Spinal cord (tissue), 10 donors: Measurements from ENCODE around the gene ZNF507. TPM values are rescaled to one million over a fixed set of nuclear protein-coding genes. Genes with fewer than 3 reads are reported as not detected.
"Not testable (repeated sequence)": the region's sequence is repeated elsewhere in the genome, so short reads cannot be mapped to it uniquely, and the experiment has no call there.

ENCODE experiments used
- DNase-seq, 6 donors: peaks; one replicate each; pipeline versions ENCODE4 v3.0.0 to v3.0.0-alpha.2; 2013 to 2015; ENCODE audit warnings: low spot score in 6 of 6, low read depth in 4 of 6
- H3K27ac ChIP-seq: one replicate; pipeline ENCODE4 v1.5.1; 2013; ENCODE audit warnings: low read depth, low read length, control low read depth
- H3K27me3 ChIP-seq: one replicate; pipeline ENCODE4 v1.6.1; 2013; ENCODE audit warnings: low read length; ENCODE audit not compliant: control insufficient read depth, insufficient read depth
- H3K36me3 ChIP-seq: one replicate; pipeline ENCODE4 v1.6.1; 2013; ENCODE audit warnings: low read length; ENCODE audit not compliant: control insufficient read depth, insufficient read depth
- H3K4me1 ChIP-seq: one replicate; pipeline ENCODE4 v1.6.1; 2013; ENCODE audit warnings: low read length; ENCODE audit not compliant: control insufficient read depth, insufficient read depth
- H3K4me3 ChIP-seq: one replicate; pipeline ENCODE4 v1.5.1; 2013; ENCODE audit warnings: low read depth, low read length, control low read depth
- H3K9me3 ChIP-seq: one replicate; pipeline ENCODE4 v1.6.1; 2013; ENCODE audit warnings: low read length; ENCODE audit not compliant: control insufficient read depth, insufficient read depth
- WGBS: methylation state at CpG from one replicate; pipeline ENCODE4 v1.1.5; 2013; ENCODE audit warnings: missing lambda C conversion rate; ENCODE audit not compliant: insufficient coverage; 5-methylcytosine and 5-hydroxymethylcytosine counted together
- polyA plus RNA-seq, 2 donors: library from polyadenylated mRNA; unstranded; fragments of 120-200 nt; gene quantifications; one replicate each; pipeline ENCODE4 v1.2.1, GENCODE V29; 2013; ENCODE audit not compliant: insufficient read length in 2 of 2
- total RNA-seq, 2 donors: library from RNA; depleted of rRNA in 1 of 2; stranded (reverse); fragments of 120-200 nt in 1 of 2; fragments of >200 nt in 1 of 2; gene quantifications; one replicate each; pipeline versions ENCODE4 v1.2.3 to v1.2.4, GENCODE V29; 2013 to 2014
- donor health status: healthy.

ZNF507 gene
- total and polyA plus RNA-seq, 4 donors: 13.2 to 30.5 (median 17.3) TPM

DNA sequence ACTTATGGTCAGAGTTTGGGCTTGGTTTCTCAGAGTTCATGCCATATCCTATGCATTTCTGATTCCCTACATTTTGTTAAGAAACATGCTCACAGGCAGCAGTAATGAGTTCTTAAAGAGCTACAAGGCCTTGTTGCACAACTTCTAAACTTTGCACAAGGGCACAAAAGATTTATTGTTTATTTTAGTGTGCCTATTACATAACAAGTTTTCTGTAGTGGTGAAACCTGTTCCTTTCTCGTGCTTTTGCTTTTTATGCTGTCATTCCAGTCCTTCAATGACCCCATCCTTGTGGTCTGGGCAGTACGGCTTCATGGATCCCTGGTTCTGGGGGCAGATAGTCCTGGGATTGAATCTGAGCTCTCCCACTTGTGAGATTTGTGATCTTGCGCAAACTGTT lies 17.8 kb downstream of the ZNF507 start:
- no CpG with 5 or more reads among the region's 3 CpGs for WGBS
- Histone ChIP-seq H3K36me3 (peaks cover 26% of the 10 kb centered on the region), H3K27me3 (no peaks in the 10 kb centered on the region), H3K4me1 (no peaks in the 10 kb centered on the region), H3K27ac (peak overlapping the region; percentile 17), H3K4me3 (no peak overlapping the region), H3K9me3 (no peaks in the 10 kb centered on the region)
- DNase-seq: no peak

DNA sequence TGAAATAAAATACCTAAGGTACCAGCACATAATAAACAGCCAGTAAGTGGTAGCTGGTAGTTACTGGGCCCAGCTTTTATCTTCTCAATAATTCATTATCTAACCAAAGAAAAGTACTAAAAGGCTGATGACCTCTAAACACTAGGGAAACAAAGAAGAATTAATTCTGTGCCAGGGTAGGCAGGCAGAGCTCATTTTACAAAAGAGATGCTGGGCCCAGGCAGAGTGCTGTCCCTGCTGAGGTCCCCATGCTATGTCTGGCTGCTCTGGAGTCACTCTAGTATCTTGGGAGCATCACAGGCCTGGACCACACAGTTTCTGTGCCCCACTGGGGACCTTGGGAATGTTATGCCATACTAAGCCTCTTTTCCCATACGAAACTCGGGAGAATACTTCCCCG lies 18.2 kb downstream of the ZNF507 start:
- Histone ChIP-seq H3K27me3 (no peaks in the 10 kb centered on the region), H3K27ac (peak overlapping the region; percentile 17), H3K4me1 (no peaks in the 10 kb centered on the region), H3K9me3 (no peaks in the 10 kb centered on the region), H3K4me3 (no peak overlapping the region), H3K36me3 (peaks cover 22% of the 10 kb centered on the region)
- no peak for DNase-seq
- WGBS: no CpG with 5 or more reads among the region's 3 CpGs

GRCh38 chr19:32364040-32364439 lies 18.6 kb downstream of the ZNF507 start:
- no peak overlapping the region for H3K27ac ChIP-seq
- H3K9me3 ChIP-seq: no peaks in the 10 kb centered on the region
- no CpG with 5 or more reads among the region's 1 CpG for WGBS
- H3K4me3 ChIP-seq: no peak overlapping the region
- DNase-seq: no peak
- H3K4me1 ChIP-seq: no peaks in the 10 kb centered on the region
- H3K36me3 ChIP-seq: peaks cover 22% of the 10 kb centered on the region
- no peaks in the 10 kb centered on the region for H3K27me3 ChIP-seq

DNA sequence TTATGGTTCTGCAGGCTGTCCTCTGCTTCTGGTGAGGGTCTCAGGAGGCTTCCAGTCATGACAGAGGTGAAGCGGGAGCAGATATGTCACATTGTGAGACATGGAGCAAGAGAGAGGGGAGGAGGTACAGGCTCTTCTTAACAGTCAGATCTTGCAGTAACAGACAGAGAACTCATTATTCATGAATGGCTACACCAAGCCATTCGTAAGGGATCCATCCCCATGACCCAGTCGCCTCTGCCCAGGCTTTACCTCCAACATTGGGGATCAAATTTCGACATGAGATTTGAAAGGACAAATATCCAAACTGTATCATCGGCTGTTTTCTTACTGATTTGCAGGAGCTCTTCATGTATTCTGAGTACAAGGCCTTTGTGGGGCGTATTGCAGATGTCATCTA lies 21.7 kb downstream of the ZNF507 start:
- Histone ChIP-seq H3K27me3 (no peaks in the 10 kb centered on the region), H3K9me3 (no peaks in the 10 kb centered on the region), H3K4me3 (no peak overlapping the region), H3K27ac (no peak overlapping the region), H3K36me3 (peaks cover 16% of the 10 kb centered on the region), H3K4me1 (no peaks in the 10 kb centered on the region)
- WGBS: 79% methylated on average over 3 of the region's 6 CpGs
- DNase-seq: no peak

DNA sequence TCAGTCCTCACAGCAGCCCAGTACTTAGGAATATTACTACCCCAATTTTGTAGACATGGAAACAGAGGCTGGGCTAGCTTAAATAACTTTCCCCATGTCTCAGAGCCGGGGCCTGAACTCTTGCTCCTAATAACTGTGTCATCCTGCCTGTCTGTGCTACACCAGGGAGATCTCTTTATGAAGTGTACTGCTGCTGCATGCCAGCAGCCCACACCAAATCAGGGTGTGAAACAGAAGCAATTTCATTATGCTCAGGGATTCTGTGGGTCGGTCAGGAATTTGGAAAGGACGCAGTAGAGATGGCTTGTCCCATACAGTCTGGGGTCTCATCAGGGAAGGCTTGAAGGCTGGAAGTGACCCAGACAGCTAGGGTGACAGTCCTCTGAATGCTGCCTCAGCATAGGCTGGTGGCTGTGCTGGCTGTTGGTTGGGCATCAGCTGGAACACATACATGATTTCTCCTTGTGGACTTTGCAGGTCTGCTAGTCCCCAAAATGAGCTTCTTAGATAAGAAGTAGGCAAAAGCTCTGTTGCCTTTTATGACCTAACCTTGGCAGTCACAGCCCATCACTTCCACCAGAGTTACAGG lies 22.6 kb downstream of the ZNF507 start:
- Histone ChIP-seq H3K27me3 (no peaks in the 10 kb centered on the region), H3K4me3 (no peak overlapping the region), H3K27ac (no peak overlapping the region), H3K9me3 (no peaks in the 10 kb centered on the region), H3K4me1 (no peaks in the 10 kb centered on the region), H3K36me3 (peaks cover 16% of the 10 kb centered on the region)
- no peak for DNase-seq
- 84% methylated on average over 3 of the region's 3 CpGs for WGBS

- Histone ChIP-seq H3K9me3 (no peaks in the 10 kb centered on the region), H3K27me3 (no peaks in the 10 kb centered on the region), H3K4me3 (no peak overlapping the region), H3K27ac (no peak overlapping the region), H3K4me1 (no peaks in the 10 kb centered on the region), H3K36me3 (peaks cover 16% of the 10 kb centered on the region)
- no peak for DNase-seq
- no CpG with 5 or more reads among the region's 2 CpGs for WGBS
Observed at GRCh38 chr19:32368787-32369186, 23.4 kb downstream of the ZNF507 start.

- Histone ChIP-seq H3K9me3 (no peaks in the 10 kb centered on the region), H3K27ac (no peak overlapping the region)
- WGBS: 100% methylated on average over 2 of the region's 7 CpGs
Observed at GRCh38 chr19:32372726-32373517, 27.5 kb downstream of the ZNF507 start.

GRCh38 chr19:32373585-32374295 lies 28.3 kb downstream of the ZNF507 start:
- no peak overlapping the region for H3K27ac ChIP-seq
- 100% methylated on average over 2 of the region's 10 CpGs for WGBS
- no peak for DNase-seq

More at GRCh38 chr19:32372726-32373517, 27.5 kb downstream of the ZNF507 start:
- H3K36me3 ChIP-seq: peaks cover 22% of the 10 kb centered on the region
- no peak for DNase-seq
- no peaks in the 10 kb centered on the region for H3K27me3 ChIP-seq
- H3K4me3 ChIP-seq: no peak overlapping the region
- no peaks in the 10 kb centered on the region for H3K4me1 ChIP-seq

GRCh38 chr19:32374362-32374761 lies 29.0 kb downstream of the ZNF507 start:
- H3K27me3 ChIP-seq, H3K4me1 ChIP-seq, H3K9me3 ChIP-seq, H3K4me3 ChIP-seq, DNase-seq, H3K27ac ChIP-seq: not testable (repeated sequence)
- WGBS: no CpG with 5 or more reads among the region's 3 CpGs
- peaks cover 24% of the 10 kb centered on the region for H3K36me3 ChIP-seq

More at GRCh38 chr19:32373585-32374295, 28.3 kb downstream of the ZNF507 start:
- H3K4me3 ChIP-seq: no peak overlapping the region
- H3K9me3 ChIP-seq: no peaks in the 10 kb centered on the region
- H3K36me3 ChIP-seq: peaks cover 22% of the 10 kb centered on the region
- no peaks in the 10 kb centered on the region for H3K4me1 ChIP-seq
- no peaks in the 10 kb centered on the region for H3K27me3 ChIP-seq
